ENCODE data around the gene C11orf52. TPM values are rescaled to one million over a fixed set of nuclear protein-coding genes. Genes with fewer than 3 reads are reported as not detected.

The C11orf52 gene
- total and polyA plus RNA-seq, 10 donors: 0.32 to 1.5 (median 0.63) TPM; not detected in 2

DNA sequence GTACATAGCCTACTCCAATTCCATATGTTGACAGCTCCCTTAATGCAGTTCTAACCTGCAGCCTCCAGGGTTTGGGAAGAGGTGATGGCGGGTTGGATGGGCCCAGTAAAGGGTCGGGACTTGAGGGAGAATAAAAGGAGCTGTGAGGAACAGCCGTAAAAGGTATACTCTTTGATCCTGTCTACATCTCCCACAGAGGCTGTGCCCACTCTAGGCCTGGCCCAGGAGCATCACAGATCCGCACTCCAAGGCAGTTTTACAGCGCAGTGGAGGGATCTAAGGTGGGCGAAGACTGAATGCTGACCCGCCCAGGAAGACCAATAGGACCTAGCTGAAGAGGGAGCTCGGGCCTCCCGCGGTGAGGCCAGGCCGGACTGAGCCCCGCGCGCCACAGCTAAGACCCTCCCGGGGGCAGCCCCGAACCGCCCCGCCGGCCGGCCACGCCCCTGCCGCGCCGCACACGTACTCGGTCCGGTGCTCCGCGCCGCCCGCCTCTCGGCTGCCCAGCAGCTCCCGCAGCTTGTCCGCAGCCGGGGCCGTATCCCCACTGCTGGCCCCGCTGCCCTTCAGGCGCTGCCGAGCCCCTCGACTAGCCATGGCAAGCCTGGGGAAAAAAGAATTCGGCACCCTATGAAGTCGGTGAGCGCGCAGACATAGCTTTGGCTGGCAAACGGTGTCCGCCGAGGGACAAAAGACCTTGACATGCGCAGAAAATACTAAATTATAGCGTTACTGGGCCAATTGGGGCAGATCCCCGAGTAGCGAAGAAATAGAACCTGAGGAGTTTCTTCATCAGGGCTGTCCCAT lies 47.6 kb upstream of the C11orf52 start, which contains the start of gene ALG9:
ALG9 (minus strand) TSS at position 696 of the 807 bp plus-strand sequence; CDS start at position 597, 99 bp downstream.
- Histone ChIP-seq H3K36me3 (peaks cover 0 to 45% (median 29%) of the 10 kb centered on the region in 6 donors), H3K27me3 (replicated peaks in 1 of 7) (no peaks in the 10 kb centered on the region), H3K27ac (peak within 1 kb of the TSS; percentile 91 to 96 (median 93)), H3K4me1 (peaks cover 9 to 38% (median 20%) of the 10 kb centered on the region in 6 donors), H3K4me3 (peak within 1 kb of the TSS; percentile 81 to 98 (median 92)), H3K9me3 (no peaks in the 10 kb centered on the region)
- DNase-seq: peak; percentile 93
- TF ChIP-seq POLR2AphosphoS5 (IDR thresholded peaks at IDR 0.05) (peak; percentile 77 to 84 (median 80)), POLR2A (IDR thresholded peaks at IDR 0.05) (no peak), CTCF (IDR thresholded peaks at IDR 0.05 in 8 of 11, conservative IDR thresholded peaks at IDR 0.05 in 3 of 11) (peak in 1 of 11 experiments; percentile 31)
- intact Hi-C loops (cut with DNase I; ENCODE audit: low total_unique reads): no loop called here
- 0 to 1% (median 1%) methylated on average over 30 to 51 of the region's 51 CpGs for WGBS, 5 donors

- 61 to 68% (median 64%) methylated on average over 5 of the region's 5 CpGs for WGBS, 5 donors
- Histone ChIP-seq H3K27me3 (replicated peaks in 1 of 7) (no peaks in the 10 kb centered on the region), H3K36me3 (peaks cover 0 to 45% (median 23%) of the 10 kb centered on the region in 6 donors), H3K9me3 (no peaks in the 10 kb centered on the region), H3K27ac (peak overlapping the region; percentile 91 to 96 (median 93)), H3K4me1 (peaks cover 9 to 38% (median 20%) of the 10 kb centered on the region in 6 donors), H3K4me3 (peak overlapping the region; percentile 81 to 98 (median 92))
- DNase-seq: no peak
- intact Hi-C loops (cut with DNase I; ENCODE audit: low total_unique reads): no loop called here
- no peak for TF ChIP-seq POLR2AphosphoS5 (IDR thresholded peaks at IDR 0.05)
- TF ChIP-seq POLR2A (IDR thresholded peaks at IDR 0.05): no peak
- TF ChIP-seq CTCF (IDR thresholded peaks at IDR 0.05 in 8 of 11, conservative IDR thresholded peaks at IDR 0.05 in 3 of 11): no peak
These were observed 47.0 kb upstream of the C11orf52 start for GRCh38 chr11:111871693-111872161.

GRCh38 chr11:111878385-111878848 lies 40.3 kb upstream of the C11orf52 start:
- peaks cover 0 to 28% (median 8%) of the 10 kb centered on the region in 6 donors for H3K36me3 ChIP-seq
- TF ChIP-seq POLR2AphosphoS5 (IDR thresholded peaks at IDR 0.05): no peak
- TF ChIP-seq CTCF (IDR thresholded peaks at IDR 0.05 in 8 of 11, conservative IDR thresholded peaks at IDR 0.05 in 3 of 11): no peak
- TF ChIP-seq POLR2A (IDR thresholded peaks at IDR 0.05): no peak
- no peaks in the 10 kb centered on the region for H3K9me3 ChIP-seq
- intact Hi-C loops (cut with DNase I; ENCODE audit: low total_unique reads): loop anchor here (2.0 kb wide), 1 partner anchor 48 kb away; no protein-coding TSS in a partner anchor
- H3K4me1 ChIP-seq: peaks cover 8 to 30% (median 17%) of the 10 kb centered on the region in 6 donors
- H3K4me3 ChIP-seq: peak overlapping the region; percentile 32 to 82 (median 68)
- no peaks in the 10 kb centered on the region for H3K27me3 ChIP-seq (replicated peaks in 1 of 7)
- peak overlapping the region; percentile 93 to 97 (median 96) for H3K27ac ChIP-seq
- DNase-seq: no peak
- 0 to 2% (median 0%) methylated on average over 13 of the region's 13 CpGs for WGBS, 5 donors

Data from spleen (tissue), 11 donors.